Mesendoderm (in vitro differentiated cells): ENCODE measurements around the gene FAM216B.

Experiments
- DNase-seq: peaks from one replicate; pipeline ENCODE4 v3.0.0; 2013
- H2AK5ac ChIP-seq: 2 replicates; pipeline ENCODE4 v1.6.1; 2013; ENCODE audit warnings: low read length, inconsistent platforms
- H2BK120ac ChIP-seq: 2 replicates; pipeline ENCODE4 v1.6.1; 2013; ENCODE audit warnings: low read depth, mild to moderate bottlenecking, low read length, moderate library complexity, mixed read lengths
- H2BK15ac ChIP-seq: replicated peaks from 2 replicates; pipeline ENCODE4 v1.6.1; 2013; ENCODE audit warnings: low read depth, mild to moderate bottlenecking, moderate library complexity
- H2BK5ac ChIP-seq: 2 replicates; pipeline ENCODE4 v1.6.1; 2013; ENCODE audit warnings: low read length, inconsistent platforms
- H3K18ac ChIP-seq: 2 replicates; pipeline ENCODE4 v1.6.1; 2013; ENCODE audit warnings: mild to moderate bottlenecking, low read length, mixed read lengths
- H3K23ac ChIP-seq: one replicate; pipeline ENCODE4 v1.6.1; 2013; ENCODE audit warnings: low read length
- H3K27ac ChIP-seq: 2 replicates; pipeline ENCODE4 v1.5.1; 2013; ENCODE audit warnings: low read depth, mild to moderate bottlenecking, inconsistent platforms, low read length, moderate library complexity
- H3K27me3 ChIP-seq: 2 replicates; pipeline ENCODE4 v1.6.1; 2013; ENCODE audit warnings: low read length, control low read depth, mild to moderate bottlenecking, inconsistent platforms; ENCODE audit not compliant: insufficient read depth, poor library complexity
- H3K36me3 ChIP-seq: 2 replicates; pipeline ENCODE4 v1.6.1; 2013; ENCODE audit warnings: low read length, inconsistent platforms; ENCODE audit not compliant: control insufficient read depth, insufficient read depth
- H3K4ac ChIP-seq: one replicate; pipeline ENCODE4 v1.6.1; 2013; ENCODE audit warnings: low read depth, mild to moderate bottlenecking, low read length, moderate library complexity
- H3K4me1 ChIP-seq: 2 replicates; pipeline ENCODE4 v1.6.1; 2013; ENCODE audit warnings: low read depth, low read length, inconsistent platforms; ENCODE audit not compliant: control insufficient read depth
- H3K4me2 ChIP-seq: 2 replicates; pipeline ENCODE4 v1.6.1; 2013; ENCODE audit warnings: low read length
- H3K4me3 ChIP-seq: 2 replicates; pipeline ENCODE4 v1.5.1; 2013; ENCODE audit warnings: mild to moderate bottlenecking, low read length
- H3K56ac ChIP-seq: one replicate; pipeline ENCODE4 v1.6.1; 2013; ENCODE audit warnings: low read length
- H3K79me1 ChIP-seq: 2 replicates; pipeline ENCODE4 v1.6.1; 2013; ENCODE audit warnings: low read length, inconsistent platforms
- H3K79me2 ChIP-seq: 2 replicates; pipeline ENCODE4 v1.6.1; 2013; ENCODE audit warnings: mild to moderate bottlenecking, low read length; ENCODE audit not compliant: control insufficient read depth, insufficient read depth
- H3K9ac ChIP-seq: 2 replicates; pipeline ENCODE4 v1.6.1; 2013; ENCODE audit warnings: low read length, inconsistent platforms
- H4K5ac ChIP-seq: one replicate; pipeline ENCODE4 v1.6.1; 2013; ENCODE audit warnings: low read length
- H4K8ac ChIP-seq: one replicate; pipeline ENCODE4 v1.6.1; 2013; ENCODE audit warnings: low read depth, mild to moderate bottlenecking, control low read depth, low read length, moderate library complexity
- WGBS: extraction: QIAGEN DNeasy Blood & Tissue Kit; methylation state at CpG from one replicate; pipeline ENCODE4 v1.1.7; 2013; ENCODE audit warnings: low lambda C conversion rate, missing lambda C conversion rate; ENCODE audit not compliant: insufficient coverage; ENCODE audit errors: extremely low coverage; 5-methylcytosine and 5-hydroxymethylcytosine counted together

Gene FAM216B

DNA sequence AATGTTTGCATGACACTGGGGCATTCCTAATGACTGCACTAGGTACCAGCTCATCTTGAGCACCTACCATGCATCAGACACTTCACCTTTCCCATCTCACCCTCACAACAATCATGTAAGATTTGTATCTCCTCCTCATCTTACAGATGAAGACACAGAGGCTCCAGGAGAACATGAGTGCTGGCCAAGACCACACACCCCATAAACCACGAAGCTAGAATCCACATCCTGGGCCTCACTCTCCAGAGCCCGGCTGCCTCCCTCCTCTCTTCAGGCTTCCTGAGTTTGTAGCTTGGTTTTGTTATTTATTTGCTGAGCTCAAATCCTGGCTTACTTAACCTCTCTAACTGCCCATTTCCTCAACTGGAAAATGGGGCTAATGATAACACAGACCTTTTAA, 25.9 kb downstream of the FAM216B start:
- H4K5ac ChIP-seq, result no peak overlapping the region
- H2AK5ac ChIP-seq, result no peak overlapping the region
- no peaks in the 10 kb centered on the region for H3K79me1 ChIP-seq
- no peak overlapping the region for H3K18ac ChIP-seq
- no peak overlapping the region for H3K4me2 ChIP-seq
- no peak overlapping the region for H3K9ac ChIP-seq
- H3K27ac ChIP-seq, result no peak overlapping the region
- H3K4me3 ChIP-seq, result no peak overlapping the region
- H3K56ac ChIP-seq, result no peak overlapping the region
- no peaks in the 10 kb centered on the region for H3K27me3 ChIP-seq
- no peaks in the 10 kb centered on the region for H3K4me1 ChIP-seq
- no peaks in the 10 kb centered on the region for H3K79me2 ChIP-seq
- H3K4ac ChIP-seq, result no peak overlapping the region
- no peak overlapping the region for H3K23ac ChIP-seq
- no peak overlapping the region for H2BK120ac ChIP-seq
- WGBS, result no CpG with 5 or more reads among the region's 2 CpGs
- H2BK5ac ChIP-seq, result no peak overlapping the region
- no peaks in the 10 kb centered on the region for H3K36me3 ChIP-seq
- no peak overlapping the region for H2BK15ac ChIP-seq
- no peak for DNase-seq
- H4K8ac ChIP-seq, result no peak overlapping the region

DNA sequence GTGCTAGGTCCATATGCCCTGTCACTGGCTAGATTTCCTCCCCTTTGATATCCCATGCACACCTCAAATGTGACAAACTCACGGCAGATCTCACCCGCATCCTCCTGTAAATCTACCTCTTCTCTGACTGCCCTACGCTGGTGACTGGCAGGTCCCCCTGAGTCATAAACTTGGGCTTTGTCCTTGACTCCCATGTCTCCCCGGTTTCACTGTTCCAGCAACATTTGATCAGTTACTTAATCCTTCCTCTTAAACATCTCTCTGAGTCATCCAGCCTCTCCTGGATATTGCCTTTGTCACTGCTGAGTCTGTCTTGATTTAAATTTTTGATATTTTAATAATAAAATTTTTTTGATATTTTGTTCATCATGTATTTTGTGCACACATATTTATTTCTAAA, 26.5 kb downstream of the FAM216B start:
- Histone ChIP-seq H3K27ac (no peak overlapping the region), H3K27me3 (no peaks in the 10 kb centered on the region), H4K8ac (no peak overlapping the region), H3K18ac (no peak overlapping the region), H3K4ac (no peak overlapping the region), H2BK120ac (no peak overlapping the region), H3K56ac (no peak overlapping the region), H4K5ac (no peak overlapping the region), H2BK15ac (no peak overlapping the region), H3K9ac (no peak overlapping the region), H2BK5ac (no peak overlapping the region), H3K23ac (no peak overlapping the region), H3K4me1 (no peaks in the 10 kb centered on the region), H3K4me3 (no peak overlapping the region), H3K4me2 (no peak overlapping the region), H2AK5ac (no peak overlapping the region), H3K36me3 (no peaks in the 10 kb centered on the region), H3K79me1 (no peaks in the 10 kb centered on the region), H3K79me2 (no peaks in the 10 kb centered on the region)
- DNase-seq, result no peak
- WGBS, result no CpG with 5 or more reads among the region's 4 CpGs

DNA sequence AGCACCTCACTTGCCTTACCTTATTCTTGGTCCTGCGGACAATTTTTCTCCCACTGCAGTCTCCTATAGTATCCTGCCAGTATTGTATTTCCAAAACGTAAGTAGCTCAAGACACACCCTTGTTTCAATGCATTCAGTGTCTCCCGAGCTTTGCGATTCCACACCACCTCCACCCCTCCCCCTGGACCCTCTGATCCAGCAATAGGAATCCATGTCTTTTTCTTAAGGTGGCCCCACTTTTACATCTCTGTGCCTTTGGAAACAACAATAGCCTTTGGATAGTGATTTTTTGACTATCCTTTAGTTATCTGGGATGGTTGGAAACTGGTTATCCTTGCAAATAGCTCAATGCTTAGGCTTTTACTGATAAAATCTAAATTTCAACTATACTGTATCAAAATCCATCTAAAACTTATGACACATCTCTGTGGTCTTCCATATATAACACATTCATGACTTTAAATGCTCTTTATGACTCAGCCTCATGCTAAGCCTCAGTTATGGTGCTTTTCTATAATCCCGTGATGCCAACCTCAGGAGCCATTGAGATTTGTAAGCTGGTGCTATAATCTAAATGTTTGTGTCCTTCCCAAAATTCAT, 27.1 kb downstream of the FAM216B start:
- Histone ChIP-seq H3K79me1 (no peaks in the 10 kb centered on the region), H3K56ac (no peak overlapping the region), H3K4ac (no peak overlapping the region), H4K5ac (no peak overlapping the region), H2AK5ac (no peak overlapping the region), H2BK5ac (no peak overlapping the region), H3K27me3 (no peaks in the 10 kb centered on the region), H3K4me1 (no peaks in the 10 kb centered on the region), H3K79me2 (no peaks in the 10 kb centered on the region), H3K4me2 (no peak overlapping the region), H3K18ac (no peak overlapping the region), H2BK15ac (no peak overlapping the region), H3K9ac (no peak overlapping the region), H3K4me3 (no peak overlapping the region), H3K36me3 (no peaks in the 10 kb centered on the region), H4K8ac (no peak overlapping the region), H2BK120ac (no peak overlapping the region), H3K27ac (no peak overlapping the region), H3K23ac (no peak overlapping the region)
- no CpG with 5 or more reads among the region's 5 CpGs for WGBS
- DNase-seq, result no peak

DNA sequence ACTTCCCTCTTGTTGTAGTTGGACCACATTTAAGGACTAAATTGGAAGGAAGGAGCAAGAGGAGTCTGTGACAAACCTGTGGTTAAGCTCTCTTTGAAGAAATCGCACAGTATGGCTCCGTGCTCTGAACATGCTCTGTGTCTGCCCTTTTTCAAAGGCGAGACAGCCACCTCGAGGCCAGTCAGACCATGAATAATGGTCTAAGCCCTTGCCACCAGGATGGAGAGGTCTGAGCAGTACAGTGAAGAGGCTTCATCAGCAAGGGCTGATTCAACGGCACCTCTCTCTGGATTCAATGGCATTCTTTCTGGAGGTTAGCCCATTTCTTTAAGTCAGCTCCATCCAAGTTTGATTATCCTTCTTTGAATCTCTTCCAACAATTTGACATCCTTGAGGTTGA, 30.9 kb downstream of the FAM216B start:
- Histone ChIP-seq H3K27me3 (no peaks in the 10 kb centered on the region), H3K27ac (no peak overlapping the region), H3K4me1 (no peaks in the 10 kb centered on the region), H2AK5ac (no peak overlapping the region), H3K56ac (no peak overlapping the region), H4K5ac (no peak overlapping the region), H3K18ac (no peak overlapping the region), H3K4ac (no peak overlapping the region), H2BK15ac (no peak overlapping the region), H2BK5ac (no peak overlapping the region), H3K4me3 (no peak overlapping the region), H2BK120ac (no peak overlapping the region), H3K79me1 (no peaks in the 10 kb centered on the region), H4K8ac (no peak overlapping the region), H3K9ac (no peak overlapping the region), H3K36me3 (no peaks in the 10 kb centered on the region), H3K4me2 (no peak overlapping the region), H3K23ac (no peak overlapping the region), H3K79me2 (no peaks in the 10 kb centered on the region)
- DNase-seq, result no peak
- no CpG with 5 or more reads among the region's 5 CpGs for WGBS

DNA sequence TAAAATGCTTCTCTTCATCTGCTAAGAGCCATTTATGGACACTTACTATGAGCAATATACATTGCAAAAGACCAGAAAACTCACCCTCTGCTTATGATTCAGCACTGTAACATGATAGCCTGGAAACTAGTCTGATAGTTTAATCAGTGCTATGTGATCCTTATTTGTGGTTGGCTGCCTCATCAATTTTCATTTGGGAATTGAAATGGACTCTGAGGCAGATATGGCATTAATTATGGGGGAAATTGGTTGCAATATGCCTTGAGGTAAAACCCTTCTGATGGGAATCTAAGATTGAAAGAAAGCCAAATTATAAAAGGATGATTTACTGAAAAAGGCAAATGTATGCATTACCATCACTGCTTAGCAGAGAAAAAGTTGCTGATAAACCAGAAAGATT, 33.5 kb downstream of the FAM216B start:
- no peak overlapping the region for H2BK120ac ChIP-seq
- H4K5ac ChIP-seq, result no peak overlapping the region
- no peaks in the 10 kb centered on the region for H3K4me1 ChIP-seq
- H3K27ac ChIP-seq, result no peak overlapping the region
- H3K18ac ChIP-seq, result no peak overlapping the region
- no peak overlapping the region for H2BK15ac ChIP-seq
- H3K79me2 ChIP-seq, result no peaks in the 10 kb centered on the region
- H3K9ac ChIP-seq, result no peak overlapping the region
- H2AK5ac ChIP-seq, result no peak overlapping the region
- H3K27me3 ChIP-seq, result no peaks in the 10 kb centered on the region
- no peaks in the 10 kb centered on the region for H3K79me1 ChIP-seq
- H3K4ac ChIP-seq, result no peak overlapping the region
- no peak overlapping the region for H4K8ac ChIP-seq
- no peak overlapping the region for H3K23ac ChIP-seq
- no peaks in the 10 kb centered on the region for H3K36me3 ChIP-seq
- DNase-seq, result no peak
- H2BK5ac ChIP-seq, result no peak overlapping the region
- H3K4me2 ChIP-seq, result no peak overlapping the region
- no peak overlapping the region for H3K56ac ChIP-seq
- no peak overlapping the region for H3K4me3 ChIP-seq

DNA sequence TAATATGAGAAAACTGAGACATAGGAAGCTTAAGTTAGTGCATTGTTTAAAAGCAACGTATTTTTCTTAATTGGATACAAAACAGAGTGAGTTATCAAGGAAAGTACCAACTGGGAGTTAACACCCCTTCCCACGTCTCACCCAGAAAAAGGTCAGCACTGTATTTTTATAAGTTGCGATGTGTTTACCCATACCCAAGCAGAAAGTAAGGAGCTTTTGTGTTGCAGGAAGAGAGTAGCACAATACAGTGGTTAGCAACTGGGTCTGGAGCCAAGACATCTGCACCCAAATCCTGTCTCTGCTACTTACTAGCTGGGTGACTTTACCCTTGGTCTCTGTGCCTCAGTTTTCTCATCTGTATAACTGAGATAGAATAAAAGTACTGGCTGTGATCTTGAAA, 34.3 kb downstream of the FAM216B start:
- no peaks in the 10 kb centered on the region for H3K4me1 ChIP-seq
- H2BK15ac ChIP-seq, result no peak overlapping the region
- H3K56ac ChIP-seq, result no peak overlapping the region
- no peak overlapping the region for H4K8ac ChIP-seq
- no peak overlapping the region for H4K5ac ChIP-seq
- H2AK5ac ChIP-seq, result no peak overlapping the region
- H3K27me3 ChIP-seq, result no peaks in the 10 kb centered on the region
- H3K27ac ChIP-seq, result no peak overlapping the region
- H2BK5ac ChIP-seq, result no peak overlapping the region
- H3K4ac ChIP-seq, result no peak overlapping the region
- no peaks in the 10 kb centered on the region for H3K79me1 ChIP-seq
- no peak overlapping the region for H3K18ac ChIP-seq
- no peak overlapping the region for H3K4me2 ChIP-seq
- no peaks in the 10 kb centered on the region for H3K79me2 ChIP-seq
- H3K9ac ChIP-seq, result no peak overlapping the region
- no peaks in the 10 kb centered on the region for H3K36me3 ChIP-seq
- no peak overlapping the region for H3K4me3 ChIP-seq
- no peak overlapping the region for H2BK120ac ChIP-seq
- H3K23ac ChIP-seq, result no peak overlapping the region
- no peak for DNase-seq
- no CpG with 5 or more reads among the region's 3 CpGs for WGBS
